A549 (cell line): ENCODE measurements around the gene SMPDL3B. TPM values are rescaled to one million over a fixed set of nuclear protein-coding genes. Genes with fewer than 3 reads are reported as not detected.

ENCODE experiments used
- ATAC-seq, 2 experiments: fragments of 200-7000 bp in 1 of 2; fragments of >200 bp in 1 of 2; cut with Nextera tagmentation in 1 of 2; cut with Tn5 transposase in 1 of 2; 3 replicates each; pipeline versions ENCODE4 v1.8.0 to v1.9.1; 2018 to 2020; ENCODE audit warnings: mild to moderate bottlenecking in 1 of 2, moderate library complexity in 1 of 2
- CTCF ChIA-PET: fragments of 300-600 bp; sonication (Branson Sonifier 250); formaldehyde crosslinking; extraction: SDS; loops from one replicate; lab custom pipeline; 2021; ENCODE audit warnings: antibody characterized with exemption, inconsistent platforms; lab: Yijun Ruan, JAX
- POLR2A ChIA-PET: fragments of 350-600 bp; formaldehyde crosslinking; extraction: SDS; loops from one replicate; lab custom pipeline; 2021; ENCODE audit warnings: antibody characterized with exemption, inconsistent platforms; lab: Yijun Ruan, JAX
- DNase-seq, 2 experiments: peaks; one replicate each; pipeline versions ENCODE4 v3.0.0 to v3.0.0-alpha.2; 2011 to 2016; ENCODE audit warnings: low read depth in 1 of 2, low spot score in 1 of 2
- FAIRE-seq: peaks from 2 replicates; lab custom pipeline; 2011; peaks lifted over from hg19 to GRCh38; lab: Jason Lieb, UNC
- H3K27ac ChIP-seq, 2 experiments: fragments of >200 bp; sonication (Bioruptor Twin); formaldehyde crosslinking; 3 replicates each; pipeline ENCODE4 v1.5.1; 2016 to 2017
- H3K4me1 ChIP-seq: fragments of >200 bp; sonication (Bioruptor Twin); formaldehyde crosslinking; 3 replicates; pipeline ENCODE4 v1.6.1; 2016
- H3K4me2 ChIP-seq: fragments of >200 bp; sonication (Bioruptor Twin); formaldehyde crosslinking; 3 replicates; pipeline ENCODE4 v1.6.1; 2016
- H3K4me3 ChIP-seq: fragments of >200 bp; sonication (Bioruptor Twin); formaldehyde crosslinking; 3 replicates; pipeline ENCODE4 v1.5.1; 2016
- H3K9me3 ChIP-seq: fragments of >200 bp; sonication (Bioruptor Twin); formaldehyde crosslinking; 3 replicates; pipeline ENCODE4 v1.6.1; 2016
- BHLHE40 ChIP-seq: IDR thresholded peaks from 2 replicates; pipeline ENCODE4 v1.6.1; 2012; ENCODE audit warnings: low read depth, low read length, inconsistent platforms
- CBX8 ChIP-seq: fragments of 200-600 bp; sonication (generic); IDR thresholded peaks from 2 replicates; pipeline ENCODE4 v1.6.1; 2016
- EHF ChIP-seq: fragments of 250-450 bp; sonication (Bioruptor Pico); IDR thresholded peaks from 2 replicates; pipeline ENCODE4 v1.5.0; 2020; ENCODE audit warnings: mild to moderate bottlenecking
- ELK1 ChIP-seq: fragments of 150-350 bp; IDR thresholded peaks from 2 replicates; pipeline ENCODE4 v1.6.1; 2014; ENCODE audit warnings: low read depth, mild to moderate bottlenecking, low read length
- ESRRA ChIP-seq: fragments of 150-350 bp; IDR thresholded peaks from 2 replicates; pipeline ENCODE4 v1.6.1; 2014; ENCODE audit warnings: mild to moderate bottlenecking, low read length, borderline replicate concordance
- FOSB ChIP-seq: fragments of 250-450 bp; sonication (Bioruptor Pico); IDR thresholded peaks from 2 replicates; pipeline ENCODE4 v1.5.0; 2020; ENCODE audit warnings: mild to moderate bottlenecking, moderate library complexity
- FOXS1 ChIP-seq: fragments of 250-450 bp; sonication (Bioruptor Pico); IDR thresholded peaks from 2 replicates; pipeline ENCODE4 v1.5.0; 2020; ENCODE audit warnings: mild to moderate bottlenecking, moderate library complexity
- HDAC2 ChIP-seq: fragments of 200-600 bp; sonication (generic); IDR thresholded peaks from 2 replicates; pipeline ENCODE4 v1.6.1; 2016
- HEYL ChIP-seq: fragments of 250-450 bp; sonication (Bioruptor Pico); IDR thresholded peaks from 2 replicates; pipeline ENCODE4 v1.8.0; 2021; ENCODE audit warnings: mild to moderate bottlenecking, moderate library complexity
- HMGXB4 ChIP-seq: fragments of 250-450 bp; sonication (Bioruptor Pico); IDR thresholded peaks from 2 replicates; pipeline ENCODE4 v1.5.0; 2021; ENCODE audit warnings: mild to moderate bottlenecking, moderate library complexity, borderline replicate concordance
- HOXB13 ChIP-seq: fragments of 250-450 bp; sonication (Bioruptor Pico); IDR thresholded peaks from 2 replicates; pipeline ENCODE4 v1.5.0; 2020; ENCODE audit warnings: low read depth, mild to moderate bottlenecking, moderate library complexity
- JUN ChIP-seq, 2 experiments: fragments of >200 bp; sonication (Bioruptor Twin); formaldehyde crosslinking; IDR thresholded peaks; 2 replicates in 1 of 2; 3 replicates in 1 of 2; pipeline ENCODE4 v1.6.1; 2016 to 2017
- KDM1A ChIP-seq: fragments of 200-600 bp; sonication (generic); IDR thresholded peaks from 2 replicates; pipeline ENCODE4 v1.6.1; 2016; ENCODE audit warnings: low read depth, mild to moderate bottlenecking
- MAZ ChIP-seq: fragments of 150-350 bp; IDR thresholded peaks from 2 replicates; pipeline ENCODE4 v1.6.1; 2014; ENCODE audit warnings: antibody characterized with exemption, low read depth, low read length, borderline replicate concordance
- NPAS2 ChIP-seq: fragments of 250-450 bp; sonication (Bioruptor Pico); IDR thresholded peaks from 2 replicates; pipeline ENCODE4 v1.8.0; 2022; ENCODE audit warnings: mild to moderate bottlenecking, moderate library complexity, borderline replicate concordance
- POLR2A ChIP-seq: IDR thresholded peaks from 2 replicates; pipeline ENCODE4 v1.6.1; 2012; ENCODE audit warnings: mild to moderate bottlenecking, low read length
- POLR2AphosphoS2 ChIP-seq: conservative IDR thresholded peaks from 2 replicates; pipeline ENCODE4 v1.6.1; 2012; ENCODE audit warnings: low read length, improper control_type of control experiment, inconsistent platforms
- RCOR1 ChIP-seq: fragments of 150-350 bp; IDR thresholded peaks from 2 replicates; pipeline ENCODE4 v1.6.1; 2014; ENCODE audit warnings: antibody characterized with exemption, low read length, low read depth
- REST ChIP-seq: fragments of 200-600 bp; sonication (generic); IDR thresholded peaks from 2 replicates; pipeline ENCODE4 v1.6.1; 2016; ENCODE audit warnings: antibody characterized with exemption, mild to moderate bottlenecking, moderate library complexity
- SREBF2 ChIP-seq: fragments of 450-650 bp; IDR thresholded peaks from 2 replicates; pipeline ENCODE4 v1.6.1; 2014; ENCODE audit warnings: mild to moderate bottlenecking, moderate library complexity
- ZFP36 ChIP-seq: fragments of 450-650 bp; IDR thresholded peaks from 2 replicates; pipeline ENCODE4 v1.6.1; 2014; ENCODE audit warnings: borderline replicate concordance; ENCODE audit not compliant: partially characterized antibody
- ZSCAN20 ChIP-seq: fragments of 250-450 bp; sonication (Bioruptor Pico); IDR thresholded peaks from 2 replicates; pipeline ENCODE4 v1.8.0; 2022; ENCODE audit warnings: mild to moderate bottlenecking, moderate library complexity
- WGBS: methylation state at CpG from one replicate; pipeline ENCODE4 v1.1.6; 2017; ENCODE audit errors: missing lambda C conversion rate; 5-methylcytosine and 5-hydroxymethylcytosine counted together
- polyA plus RNA-seq, 4 experiments: library from polyadenylated mRNA; depleted of rRNA in 3 of 4; stranded (reverse); fragments of >200 nt; fragmentation: RNase III in 1 of 4; extraction: RNeasy Plus Mini Kit Qiagen cat#74134 plus additional on column Dnase treatment in 1 of 4; gene quantifications; 2 replicates in 3 of 4; 3 replicates in 1 of 4; pipeline ENCODE4 v1.2.3, GENCODE V29; 2011 to 2017
- TF ChIP-seq, protein P1 (sequence below): fragments of 250-450 bp; sonication (Bioruptor Pico); IDR thresholded peaks from 2 replicates; pipeline ENCODE4 v1.5.0; 2020; ENCODE audit warnings: low read depth, mild to moderate bottlenecking, moderate library complexity

SMPDL3B gene
- polyA plus RNA-seq, 2 of the 4 experiments (the other 2 are of a cell fraction): 1.7 to 4.0 TPM

DNA sequence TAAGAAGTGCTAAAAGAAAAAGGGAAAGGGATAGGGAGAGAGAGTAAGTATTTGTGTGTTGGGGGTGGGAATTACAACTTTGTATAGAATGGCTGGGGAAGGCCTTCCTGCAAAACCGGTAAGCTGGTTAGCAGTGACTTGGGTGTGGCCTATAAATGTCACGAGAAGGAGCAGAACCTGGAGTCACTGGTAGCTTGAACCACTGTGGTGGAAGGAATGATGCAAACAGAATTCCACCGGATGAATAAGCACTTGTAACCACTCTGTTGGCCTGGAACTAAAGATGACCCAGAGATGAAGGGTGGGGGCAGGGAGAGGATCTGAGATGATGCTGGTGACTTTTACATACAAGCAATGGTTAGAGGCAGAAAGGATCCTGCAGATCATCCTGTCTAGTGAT lies 33.9 kb downstream of the SMPDL3B start:
- TF ChIP-seq NPAS2 (CRISPR knock-in tag) (no peak), HOXB13 (CRISPR knock-in tag) (no peak), KDM1A (no peak), POLR2A (no peak), FOSB (CRISPR knock-in tag) (no peak), MAZ (no peak), RCOR1 (no peak), HMGXB4 (CRISPR knock-in tag) (no peak), POLR2AphosphoS2 (no peak), SREBF2 (no peak), HDAC2 (no peak), ZSCAN20 (CRISPR knock-in tag) (no peak), FOXS1 (CRISPR knock-in tag) (no peak), ELK1 (no peak), EHF (no peak), BHLHE40 (no peak), ESRRA (no peak), CBX8 (no peak)
- TF ChIP-seq, protein P1, sequence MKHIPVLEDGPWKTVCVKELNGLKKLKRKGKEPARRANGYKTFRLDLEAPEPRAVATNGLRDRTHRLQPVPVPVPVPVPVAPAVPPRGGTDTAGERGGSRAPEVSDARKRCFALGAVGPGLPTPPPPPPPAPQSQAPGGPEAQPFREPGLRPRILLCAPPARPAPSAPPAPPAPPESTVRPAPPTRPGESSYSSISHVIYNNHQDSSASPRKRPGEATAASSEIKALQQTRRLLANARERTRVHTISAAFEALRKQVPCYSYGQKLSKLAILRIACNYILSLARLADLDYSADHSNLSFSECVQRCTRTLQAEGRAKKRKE (CRISPR knock-in tag): no peak
- TF ChIP-seq, all 56 proteins: peak for 0
- POLR2A ChIA-PET: no interaction called here
- FAIRE-seq (no peak), ATAC-seq (peak; percentile 25 to 58; a peak in 2 of 6 replicates), DNase-seq (peak in 1 of 2 experiments; percentile 41)
- H3K27ac ChIP-seq: peak overlapping the region; percentile 24 to 25; a peak in 3 of 6 replicates
- CTCF ChIA-PET: interaction anchor here (0.9 kb wide), 1 partner anchor 11 kb away, joined by 3 read pairs; no protein-coding TSS in a partner anchor
- 26% methylated on average over 3 of the region's 3 CpGs for WGBS
- peaks cover 12% of the 10 kb centered on the region; the same call in 1 of the 3 replicates for H3K4me1 ChIP-seq
- H3K4me2 ChIP-seq: peak overlapping the region; percentile 44
- H3K9me3 ChIP-seq: no peaks in the 10 kb centered on the region
- H3K4me3 ChIP-seq: no peak overlapping the region

- H3K9me3 ChIP-seq: no peaks in the 10 kb centered on the region
- no peak overlapping the region for H3K4me3 ChIP-seq
- H3K27ac ChIP-seq: no peak overlapping the region
- FAIRE-seq: no peak
- no peak for DNase-seq
- H3K4me1 ChIP-seq: peaks cover 12% of the 10 kb centered on the region; the same call in 1 of the 3 replicates
- POLR2A ChIA-PET: interaction anchor here (0.5 kb wide), 1 partner anchor 38 kb away, joined by 3 read pairs; no protein-coding TSS in a partner anchor
- ATAC-seq: no peak
- no peak overlapping the region for H3K4me2 ChIP-seq
- 95% methylated on average over 6 of the region's 6 CpGs for WGBS
- CTCF ChIA-PET: interaction anchor here (1.8 to 12.2 kb wide), 3 partner anchors 10 to 112 kb away, joined by 7 to 126 read pairs (median 12); no protein-coding TSS in a partner anchor
- TF ChIP-seq JUN (IDR thresholded peaks at IDR 0.05) (no peak), HEYL (CRISPR knock-in tag) (no peak), ZFP36 (no peak), SREBF2 (no peak), REST (no peak), POLR2A (no peak), HOXB13 (CRISPR knock-in tag) (no peak)
- TF ChIP-seq, all 56 proteins: peak for 0
Observed at GRCh38 chr1:27970401-27970800, 35.6 kb downstream of the SMPDL3B start.
